ENCODE measurements around the gene KIZ.

Gene KIZ

DNA sequence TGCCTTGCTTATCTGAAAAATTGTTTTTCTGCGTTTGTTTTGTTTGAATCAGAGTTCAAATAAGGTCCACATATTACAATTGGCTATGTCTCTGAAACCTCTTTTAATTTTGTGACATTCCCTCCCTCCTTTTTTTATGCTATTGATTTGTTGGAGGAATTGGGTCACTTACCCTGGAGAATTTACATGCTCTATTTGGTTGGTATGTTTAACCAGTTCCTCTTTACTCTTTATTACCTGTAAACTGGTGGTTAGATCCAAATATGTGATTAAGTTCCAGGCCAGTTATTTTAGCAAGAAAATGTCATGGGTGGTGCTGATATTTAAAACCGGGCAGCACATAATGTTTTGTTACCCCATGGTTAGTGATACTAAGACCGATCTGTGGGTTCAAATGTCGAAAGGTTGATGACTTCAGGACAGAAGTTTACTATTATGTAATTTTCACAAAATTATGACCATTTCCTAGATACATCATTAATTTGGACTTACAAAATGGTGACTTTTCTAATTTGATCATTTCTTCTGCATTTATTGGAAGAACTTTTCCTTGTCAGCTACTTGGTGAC is 77.3 kb downstream of the KIZ start:
- Histone ChIP-seq H3K9me3 (ENCODE audit: control extremely low read depth in 1 of 5, control insufficient read depth in 4 of 5, insufficient read depth in 2 of 5, low read depth in 1 of 5, low read length in 4 of 5) (no peaks in the 10 kb centered on the region), H3K27ac (ENCODE audit: insufficient read depth in 1 of 2, low read depth in 1 of 2, low read length in 2 of 2, poor library complexity in 1 of 2, severe bottlenecking in 2 of 2) (no peak overlapping the region), H3K27me3 (replicated peaks in 2 of 5; ENCODE audit: control insufficient read depth in 4 of 5, insufficient read depth in 5 of 5, low read length in 4 of 5) (no peaks in the 10 kb centered on the region), H3K36me3 (ENCODE audit: control insufficient read depth in 4 of 4, insufficient read depth in 4 of 4, low read length in 3 of 4) (peaks cover 0 to 4% (median 0%) of the 10 kb centered on the region in 4 experiments), H3K4me3 (ENCODE audit: control insufficient read depth in 1 of 7, extremely low read depth in 1 of 7, insufficient read depth in 4 of 7, low read depth in 2 of 7, low read length in 6 of 7) (no peak overlapping the region), H3K4me1 (ENCODE audit: control extremely low read depth in 1 of 4, control insufficient read depth in 4 of 4, insufficient read depth in 4 of 4, low read length in 3 of 4) (no peaks in the 10 kb centered on the region)
- DNase-seq: no peak
- POLR2A ChIA-PET: no interaction called here
- WGBS (ENCODE audit: insufficient coverage): no CpG with 5 or more reads among the region's 4 CpGs
- CTCF ChIA-PET: no interaction called here

DNA sequence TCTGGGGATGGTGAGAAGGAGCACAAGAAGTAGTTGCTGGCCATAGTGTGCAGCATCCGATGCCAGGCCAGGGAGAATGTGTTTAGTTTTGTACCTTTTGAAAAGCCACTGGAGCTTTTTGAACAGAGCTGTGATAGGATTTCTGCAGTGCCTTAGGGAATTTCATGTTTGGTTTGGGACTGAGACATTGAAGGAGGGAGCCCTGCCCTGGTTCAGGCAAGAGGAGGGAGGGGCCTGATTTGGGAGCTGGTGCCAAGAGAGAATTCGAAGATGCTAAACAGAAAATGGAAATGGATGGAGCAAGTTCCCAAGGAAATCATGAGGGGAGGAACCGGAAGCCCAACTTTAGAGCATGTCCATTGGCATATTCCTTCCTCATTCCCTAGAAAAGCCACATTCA is 80.7 kb downstream of the KIZ start:
- Histone ChIP-seq H3K4me1 (ENCODE audit: control extremely low read depth in 1 of 4, control insufficient read depth in 4 of 4, insufficient read depth in 4 of 4, low read length in 3 of 4) (no peaks in the 10 kb centered on the region), H3K4me3 (ENCODE audit: control insufficient read depth in 1 of 7, extremely low read depth in 1 of 7, insufficient read depth in 4 of 7, low read depth in 2 of 7, low read length in 6 of 7) (no peak overlapping the region), H3K27ac (ENCODE audit: insufficient read depth in 1 of 2, low read depth in 1 of 2, low read length in 2 of 2, poor library complexity in 1 of 2, severe bottlenecking in 2 of 2) (no peak overlapping the region), H3K36me3 (ENCODE audit: control insufficient read depth in 4 of 4, insufficient read depth in 4 of 4, low read length in 3 of 4) (peaks cover 0 to 6% (median 1%) of the 10 kb centered on the region in 4 experiments), H3K9me3 (ENCODE audit: control extremely low read depth in 1 of 5, control insufficient read depth in 4 of 5, insufficient read depth in 2 of 5, low read depth in 1 of 5, low read length in 4 of 5) (no peaks in the 10 kb centered on the region), H3K27me3 (replicated peaks in 2 of 5; ENCODE audit: control insufficient read depth in 4 of 5, insufficient read depth in 5 of 5, low read length in 4 of 5) (no peaks in the 10 kb centered on the region)
- DNase-seq: no peak
- CTCF ChIA-PET: no interaction called here
- 100% methylated on average over 3 of the region's 3 CpGs for WGBS (ENCODE audit: insufficient coverage)
- POLR2A ChIA-PET: no interaction called here

DNA sequence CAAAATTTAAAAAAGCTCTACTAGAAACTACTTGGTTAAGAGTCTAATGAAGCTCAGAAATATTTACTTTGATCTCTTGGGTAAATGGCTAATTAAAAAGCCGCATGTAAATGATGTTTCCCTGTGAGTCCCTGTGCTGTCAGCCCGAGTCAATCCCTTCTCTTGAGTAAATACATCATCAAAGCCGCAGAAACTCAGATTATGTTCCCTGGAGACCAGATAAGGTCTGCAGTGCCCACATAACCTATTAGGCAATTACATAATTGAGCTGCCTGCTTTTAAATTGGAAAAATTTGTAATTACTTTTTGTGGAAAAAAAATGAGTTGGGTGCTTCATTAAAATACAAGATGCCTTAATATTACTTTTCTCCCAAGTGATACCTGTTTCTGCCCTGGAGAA is 83.1 kb downstream of the KIZ start:
- CTCF ChIA-PET: no interaction called here
- H3K4me1 ChIP-seq (ENCODE audit: control extremely low read depth in 1 of 4, control insufficient read depth in 4 of 4, insufficient read depth in 4 of 4, low read length in 3 of 4): no peaks in the 10 kb centered on the region
- H3K4me3 ChIP-seq (ENCODE audit: control insufficient read depth in 1 of 7, extremely low read depth in 1 of 7, insufficient read depth in 4 of 7, low read depth in 2 of 7, low read length in 6 of 7): no peak overlapping the region
- POLR2A ChIA-PET: no interaction called here
- H3K27me3 ChIP-seq (replicated peaks in 2 of 5; ENCODE audit: control insufficient read depth in 4 of 5, insufficient read depth in 5 of 5, low read length in 4 of 5): no peaks in the 10 kb centered on the region
- no peaks in the 10 kb centered on the region for H3K9me3 ChIP-seq (ENCODE audit: control extremely low read depth in 1 of 5, control insufficient read depth in 4 of 5, insufficient read depth in 2 of 5, low read depth in 1 of 5, low read length in 4 of 5)
- no peak overlapping the region for H3K27ac ChIP-seq (ENCODE audit: insufficient read depth in 1 of 2, low read depth in 1 of 2, low read length in 2 of 2, poor library complexity in 1 of 2, severe bottlenecking in 2 of 2)
- H3K36me3 ChIP-seq (ENCODE audit: control insufficient read depth in 4 of 4, insufficient read depth in 4 of 4, low read length in 3 of 4): peaks cover 0 to 7% (median 1%) of the 10 kb centered on the region in 4 experiments
- DNase-seq: no peak
- 88% methylated on average over 3 of the region's 3 CpGs for WGBS (ENCODE audit: insufficient coverage)

DNA sequence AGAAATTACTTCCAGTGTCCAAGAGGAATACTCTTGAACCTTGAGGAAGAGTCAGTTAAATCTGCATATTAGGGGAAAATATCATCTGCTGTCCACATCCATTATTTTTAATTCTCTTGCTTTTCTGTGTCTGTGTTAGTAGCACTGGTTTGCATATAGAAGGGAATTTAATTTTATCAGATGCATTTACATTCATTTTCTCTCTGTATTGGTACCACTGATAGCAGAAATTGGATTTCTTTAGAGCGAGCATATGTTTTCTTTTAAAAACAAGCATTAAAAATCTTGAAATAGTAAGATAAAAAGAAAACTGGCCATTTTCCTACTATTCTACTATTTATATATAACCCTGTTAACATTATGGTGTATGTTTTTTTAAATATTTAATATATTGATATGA is 83.8 kb downstream of the KIZ start:
- ChIA-PET CTCF (no interaction called here), POLR2A (no interaction called here)
- Histone ChIP-seq H3K27me3 (replicated peaks in 2 of 5; ENCODE audit: control insufficient read depth in 4 of 5, insufficient read depth in 5 of 5, low read length in 4 of 5) (no peaks in the 10 kb centered on the region), H3K4me3 (ENCODE audit: control insufficient read depth in 1 of 7, extremely low read depth in 1 of 7, insufficient read depth in 4 of 7, low read depth in 2 of 7, low read length in 6 of 7) (no peak overlapping the region), H3K36me3 (ENCODE audit: control insufficient read depth in 4 of 4, insufficient read depth in 4 of 4, low read length in 3 of 4) (peaks cover 0 to 7% (median 1%) of the 10 kb centered on the region in 4 experiments), H3K4me1 (ENCODE audit: control extremely low read depth in 1 of 4, control insufficient read depth in 4 of 4, insufficient read depth in 4 of 4, low read length in 3 of 4) (no peaks in the 10 kb centered on the region), H3K27ac (ENCODE audit: insufficient read depth in 1 of 2, low read depth in 1 of 2, low read length in 2 of 2, poor library complexity in 1 of 2, severe bottlenecking in 2 of 2) (no peak overlapping the region), H3K9me3 (ENCODE audit: control extremely low read depth in 1 of 5, control insufficient read depth in 4 of 5, insufficient read depth in 2 of 5, low read depth in 1 of 5, low read length in 4 of 5) (no peaks in the 10 kb centered on the region)
- WGBS (ENCODE audit: insufficient coverage): no CpG with 5 or more reads among the region's 1 CpG
- DNase-seq: no peak

DNA sequence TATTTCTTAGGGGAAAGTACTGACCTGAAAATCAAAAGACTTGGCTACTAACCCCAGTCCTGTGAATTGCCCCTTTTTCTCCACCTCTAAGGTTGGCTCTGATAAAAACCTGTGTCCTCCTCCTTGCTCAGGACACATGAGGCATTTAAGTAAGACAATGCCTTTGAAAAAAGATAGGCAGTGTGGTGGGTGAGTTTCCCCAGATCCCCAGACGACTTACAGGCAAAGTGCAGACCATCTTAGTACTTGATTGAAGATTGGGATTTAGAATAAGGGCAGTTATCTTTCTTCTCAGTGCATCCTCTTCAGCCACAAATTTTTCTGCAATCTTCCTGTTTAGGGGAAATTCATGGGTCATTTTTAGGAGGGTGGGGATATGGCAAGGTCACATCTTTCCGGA is 87.8 kb downstream of the KIZ start:
- H3K27me3 ChIP-seq (replicated peaks in 2 of 5; ENCODE audit: control insufficient read depth in 4 of 5, insufficient read depth in 5 of 5, low read length in 4 of 5): no peaks in the 10 kb centered on the region
- 83% methylated on average over 1 of the region's 2 CpGs for WGBS (ENCODE audit: insufficient coverage)
- ChIA-PET CTCF (no interaction called here), POLR2A (no interaction called here)
- peaks cover 0 to 3% (median 1%) of the 10 kb centered on the region in 4 experiments for H3K36me3 ChIP-seq (ENCODE audit: control insufficient read depth in 4 of 4, insufficient read depth in 4 of 4, low read length in 3 of 4)
- H3K4me1 ChIP-seq (ENCODE audit: control extremely low read depth in 1 of 4, control insufficient read depth in 4 of 4, insufficient read depth in 4 of 4, low read length in 3 of 4): no peaks in the 10 kb centered on the region
- no peak for DNase-seq
- H3K27ac ChIP-seq (ENCODE audit: insufficient read depth in 1 of 2, low read depth in 1 of 2, low read length in 2 of 2, poor library complexity in 1 of 2, severe bottlenecking in 2 of 2): no peak overlapping the region
- H3K9me3 ChIP-seq (ENCODE audit: control extremely low read depth in 1 of 5, control insufficient read depth in 4 of 5, insufficient read depth in 2 of 5, low read depth in 1 of 5, low read length in 4 of 5): no peaks in the 10 kb centered on the region
- no peak overlapping the region for H3K4me3 ChIP-seq (ENCODE audit: control insufficient read depth in 1 of 7, extremely low read depth in 1 of 7, insufficient read depth in 4 of 7, low read depth in 2 of 7, low read length in 6 of 7)

DNA sequence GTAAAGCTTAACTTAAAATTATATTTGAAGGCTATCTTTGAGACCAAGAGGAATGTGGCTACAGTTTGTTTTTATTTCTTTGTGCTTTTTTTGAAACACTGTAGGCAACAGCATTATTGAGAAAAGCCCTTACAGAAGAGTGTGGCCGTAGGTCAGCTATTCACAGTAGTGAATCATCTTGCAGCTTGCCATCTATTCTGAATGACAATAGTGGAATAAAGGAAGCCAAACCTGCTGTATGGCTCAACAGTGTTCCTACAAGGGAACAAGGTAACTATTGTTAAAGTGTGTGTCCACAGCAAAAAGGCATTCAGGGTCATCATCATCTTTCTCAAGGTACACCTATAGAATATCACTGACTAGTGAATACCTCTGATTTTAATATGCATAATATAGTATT is 88.5 kb downstream of the KIZ start:
- POLR2A ChIA-PET: no interaction called here

DNA sequence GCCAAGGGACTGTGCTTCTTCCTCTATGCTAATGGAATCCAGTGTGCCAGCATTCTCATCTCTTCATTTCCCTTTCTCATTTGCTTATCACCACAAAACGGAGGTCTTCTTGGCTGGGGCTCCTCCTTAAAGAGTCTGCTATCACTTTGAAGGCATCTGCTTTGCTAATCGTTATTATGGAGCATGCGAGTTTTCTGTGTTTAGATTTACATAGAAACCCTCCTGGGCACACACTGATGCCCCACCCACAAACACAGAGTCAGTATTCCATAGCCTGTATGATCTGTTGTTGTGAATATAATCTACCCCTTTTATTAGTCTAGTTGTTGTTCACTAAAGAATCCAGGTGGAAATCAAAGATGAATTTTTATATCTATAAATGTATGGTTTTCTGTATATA is 93.8 kb downstream of the KIZ start:
- Histone ChIP-seq H3K27ac (ENCODE audit: insufficient read depth in 1 of 2, low read depth in 1 of 2, low read length in 2 of 2, poor library complexity in 1 of 2, severe bottlenecking in 2 of 2) (no peak overlapping the region), H3K36me3 (ENCODE audit: control insufficient read depth in 4 of 4, insufficient read depth in 4 of 4, low read length in 3 of 4) (no peaks in the 10 kb centered on the region), H3K4me1 (ENCODE audit: control extremely low read depth in 1 of 4, control insufficient read depth in 4 of 4, insufficient read depth in 4 of 4, low read length in 3 of 4) (no peaks in the 10 kb centered on the region), H3K27me3 (replicated peaks in 2 of 5; ENCODE audit: control insufficient read depth in 4 of 5, insufficient read depth in 5 of 5, low read length in 4 of 5) (no peaks in the 10 kb centered on the region), H3K9me3 (ENCODE audit: control extremely low read depth in 1 of 5, control insufficient read depth in 4 of 5, insufficient read depth in 2 of 5, low read depth in 1 of 5, low read length in 4 of 5) (no peaks in the 10 kb centered on the region), H3K4me3 (ENCODE audit: control insufficient read depth in 1 of 7, extremely low read depth in 1 of 7, insufficient read depth in 4 of 7, low read depth in 2 of 7, low read length in 6 of 7) (no peak overlapping the region)
- ChIA-PET POLR2A (no interaction called here), CTCF (no interaction called here)
- 81% methylated on average over 2 of the region's 3 CpGs for WGBS (ENCODE audit: insufficient coverage)
- no peak for DNase-seq

More for the DNA sequence above, 88.5 kb downstream of the KIZ start:
- DNase-seq: no peak
- CTCF ChIA-PET: no interaction called here
- H3K9me3 ChIP-seq (ENCODE audit: control extremely low read depth in 1 of 5, control insufficient read depth in 4 of 5, insufficient read depth in 2 of 5, low read depth in 1 of 5, low read length in 4 of 5): no peaks in the 10 kb centered on the region
- 92% methylated on average over 1 of the region's 1 CpG for WGBS (ENCODE audit: insufficient coverage)
- H3K36me3 ChIP-seq (ENCODE audit: control insufficient read depth in 4 of 4, insufficient read depth in 4 of 4, low read length in 3 of 4): peaks cover 0 to 2% (median 0%) of the 10 kb centered on the region in 4 experiments
- no peak overlapping the region for H3K27ac ChIP-seq (ENCODE audit: insufficient read depth in 1 of 2, low read depth in 1 of 2, low read length in 2 of 2, poor library complexity in 1 of 2, severe bottlenecking in 2 of 2)
- H3K4me1 ChIP-seq (ENCODE audit: control extremely low read depth in 1 of 4, control insufficient read depth in 4 of 4, insufficient read depth in 4 of 4, low read length in 3 of 4): no peaks in the 10 kb centered on the region
- H3K4me3 ChIP-seq (ENCODE audit: control insufficient read depth in 1 of 7, extremely low read depth in 1 of 7, insufficient read depth in 4 of 7, low read depth in 2 of 7, low read length in 6 of 7): no peak overlapping the region
- no peaks in the 10 kb centered on the region for H3K27me3 ChIP-seq (replicated peaks in 2 of 5; ENCODE audit: control insufficient read depth in 4 of 5, insufficient read depth in 5 of 5, low read length in 4 of 5)

Measured in common myeloid progenitor, CD34-positive (primary cell).